PC-3 (cell line): ENCODE data around the gene ITGAL.

Experiments used
- CTCF ChIP-seq: fragments of 300-600 bp; sonication (generic); conservative IDR thresholded peaks from 2 replicates; pipeline ENCODE4 v1.5.1; 2017; ENCODE audit warnings: antibody characterized with exemption, low read depth, mild to moderate bottlenecking, low read length
- EZH2 ChIP-seq: fragments of 300-600 bp; sonication (generic); IDR thresholded peaks from one replicate; pipeline ENCODE4 v1.6.1; 2017; ENCODE audit warnings: antibody characterized with exemption, mild to moderate bottlenecking, low read length; ENCODE audit not compliant: unreplicated experiment

DNA sequence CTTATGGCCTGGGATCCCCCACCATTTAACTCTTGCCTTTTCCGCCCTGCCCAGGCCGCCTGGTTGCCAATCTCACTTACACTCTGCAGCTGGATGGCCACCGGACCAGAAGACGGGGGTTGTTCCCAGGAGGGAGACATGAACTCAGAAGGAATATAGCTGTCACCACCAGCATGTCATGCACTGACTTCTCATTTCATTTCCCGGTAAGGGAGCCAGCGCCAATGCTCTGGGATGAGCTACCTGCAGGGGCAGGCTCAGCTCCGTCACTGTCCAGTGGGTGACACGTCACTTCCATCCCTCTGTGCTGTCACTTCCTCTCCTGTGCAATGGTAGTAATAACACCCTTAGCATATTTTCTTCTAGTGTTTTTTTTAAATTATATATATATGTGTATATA, 26.7 kb downstream of the ITGAL start:
- no peak for TF ChIP-seq EZH2
- TF ChIP-seq CTCF, result no peak
